ENCODE results near the gene KRT86.
"Not testable (repeated sequence)": the region's sequence is repeated elsewhere in the genome, so short reads cannot be mapped to it uniquely, and the experiment has no call there.

The KRT86 gene

GRCh38 chr12:52284562-52285171, 10.2 kb downstream of the KRT86 start:
- H3K9ac ChIP-seq (ENCODE audit: low read length) = no peak overlapping the region
- no peaks in the 10 kb centered on the region for H4K20me1 ChIP-seq (ENCODE audit: low read depth, low read length)
- H3K4me3 ChIP-seq (ENCODE audit: insufficient read depth, low read length, poor library complexity, severe bottlenecking) = no peak overlapping the region
- H3K27me3 ChIP-seq (ENCODE audit: low read length) = no peaks in the 10 kb centered on the region
- no peaks in the 10 kb centered on the region for H3K79me2 ChIP-seq (ENCODE audit: insufficient read depth, low read length)
- no peaks in the 10 kb centered on the region for H3K36me3 ChIP-seq (ENCODE audit: low read length)
- no peaks in the 10 kb centered on the region for H3F3A ChIP-seq (ENCODE audit: insufficient read depth)
- TF ChIP-seq EZH2phosphoT487 (conservative IDR thresholded peaks at IDR 0.05; ENCODE audit: low read length) = no peak
- TF ChIP-seq CTCF (IDR thresholded peaks at IDR 0.05; ENCODE audit: insufficient read depth, low read length, poor library complexity, severe bottlenecking) = no peak
- H3K4me2 ChIP-seq (ENCODE audit: low read depth, low read length, poor library complexity, severe bottlenecking) = no peak overlapping the region
- H3K9me3 ChIP-seq (ENCODE audit: insufficient read depth, low read length) = no peaks in the 10 kb centered on the region
- no peak overlapping the region for H3K27ac ChIP-seq (ENCODE audit: low read depth, low read length)
- no peaks in the 10 kb centered on the region for H3K9me2 ChIP-seq (replicated peaks; ENCODE audit: insufficient read depth, low read length)
- H2AFZ ChIP-seq (ENCODE audit: low read depth, low read length, severe bottlenecking) = no peak overlapping the region

GRCh38 chr12:52285172-52285745, 10.8 kb downstream of the KRT86 start:
- H3K36me3 ChIP-seq (ENCODE audit: low read length) = no peaks in the 10 kb centered on the region
- no peaks in the 10 kb centered on the region for H3F3A ChIP-seq (ENCODE audit: insufficient read depth)
- no peaks in the 10 kb centered on the region for H4K20me1 ChIP-seq (ENCODE audit: low read depth, low read length)
- H3K4me2 ChIP-seq (ENCODE audit: low read depth, low read length, poor library complexity, severe bottlenecking) = no peak overlapping the region
- H3K9me3 ChIP-seq (ENCODE audit: insufficient read depth, low read length) = no peaks in the 10 kb centered on the region
- TF ChIP-seq CTCF (IDR thresholded peaks at IDR 0.05; ENCODE audit: insufficient read depth, low read length, poor library complexity, severe bottlenecking) = no peak
- TF ChIP-seq EZH2phosphoT487 (conservative IDR thresholded peaks at IDR 0.05; ENCODE audit: low read length) = no peak
- no peaks in the 10 kb centered on the region for H3K79me2 ChIP-seq (ENCODE audit: insufficient read depth, low read length)
- H3K27ac ChIP-seq (ENCODE audit: low read depth, low read length) = no peak overlapping the region
- no peak overlapping the region for H3K9ac ChIP-seq (ENCODE audit: low read length)
- no peaks in the 10 kb centered on the region for H3K27me3 ChIP-seq (ENCODE audit: low read length)
- H3K9me2 ChIP-seq (replicated peaks; ENCODE audit: insufficient read depth, low read length) = no peaks in the 10 kb centered on the region
- H2AFZ ChIP-seq (ENCODE audit: low read depth, low read length, severe bottlenecking) = no peak overlapping the region
- H3K4me3 ChIP-seq (ENCODE audit: insufficient read depth, low read length, poor library complexity, severe bottlenecking) = no peak overlapping the region

GRCh38 chr12:52285851-52286530, 11.5 kb downstream of the KRT86 start:
- Histone ChIP-seq H4K20me1 (ENCODE audit: low read depth, low read length) (no peaks in the 10 kb centered on the region), H3K36me3 (ENCODE audit: low read length) (no peaks in the 10 kb centered on the region), H2AFZ (ENCODE audit: low read depth, low read length, severe bottlenecking) (no peak overlapping the region), H3K79me2 (ENCODE audit: insufficient read depth, low read length) (no peaks in the 10 kb centered on the region), H3K27me3 (ENCODE audit: low read length) (no peaks in the 10 kb centered on the region), H3K9me3 (ENCODE audit: insufficient read depth, low read length) (no peaks in the 10 kb centered on the region), H3K4me2 (ENCODE audit: low read depth, low read length, poor library complexity, severe bottlenecking) (no peak overlapping the region), H3K27ac (ENCODE audit: low read depth, low read length) (no peak overlapping the region), H3F3A (ENCODE audit: insufficient read depth) (no peaks in the 10 kb centered on the region), H3K9ac (ENCODE audit: low read length) (no peak overlapping the region), H3K4me3 (ENCODE audit: insufficient read depth, low read length, poor library complexity, severe bottlenecking) (no peak overlapping the region), H3K9me2 (replicated peaks; ENCODE audit: insufficient read depth, low read length) (no peaks in the 10 kb centered on the region)
- TF ChIP-seq CTCF (IDR thresholded peaks at IDR 0.05; ENCODE audit: insufficient read depth, low read length, poor library complexity, severe bottlenecking) (no peak), EZH2phosphoT487 (conservative IDR thresholded peaks at IDR 0.05; ENCODE audit: low read length) (no peak)

- not testable (repeated sequence) for H3K27ac ChIP-seq (ENCODE audit: low read depth, low read length); H2AFZ ChIP-seq (ENCODE audit: low read depth, low read length, severe bottlenecking); H3K4me2 ChIP-seq (ENCODE audit: low read depth, low read length, poor library complexity, severe bottlenecking); H3K9me3 ChIP-seq (ENCODE audit: insufficient read depth, low read length); H3K36me3 ChIP-seq (ENCODE audit: low read length); H4K20me1 ChIP-seq (ENCODE audit: low read depth, low read length); H3F3A ChIP-seq (ENCODE audit: insufficient read depth); H3K4me3 ChIP-seq (ENCODE audit: insufficient read depth, low read length, poor library complexity, severe bottlenecking); H3K79me2 ChIP-seq (ENCODE audit: insufficient read depth, low read length); H3K27me3 ChIP-seq (ENCODE audit: low read length); H3K9me2 ChIP-seq (replicated peaks; ENCODE audit: insufficient read depth, low read length); H3K9ac ChIP-seq (ENCODE audit: low read length)
These were observed 12.7 kb downstream of the KRT86 start for GRCh38 chr12:52286857-52287785.

Data from SU-DHL-6 (cell line).